IPS-15b (cell line): Measurements from ENCODE around the gene GNG7.
"Not testable (repeated sequence)": the region's sequence is repeated elsewhere in the genome, so short reads cannot be mapped to it uniquely, and the experiment has no call there.

Experiments used
- H3K27me3 ChIP-seq: one replicate; pipeline ENCODE4 v1.6.1; 2013; ENCODE audit warnings: low read length; ENCODE audit not compliant: control insufficient read depth, insufficient read depth
- H3K36me3 ChIP-seq: one replicate; pipeline ENCODE4 v1.6.1; 2013; ENCODE audit warnings: low read length; ENCODE audit not compliant: control insufficient read depth, insufficient read depth
- H3K4me1 ChIP-seq: one replicate; pipeline ENCODE4 v1.6.1; 2013; ENCODE audit warnings: mild to moderate bottlenecking, low read length; ENCODE audit not compliant: control insufficient read depth, insufficient read depth
- H3K4me3 ChIP-seq: one replicate; pipeline ENCODE4 v1.5.1; 2013; ENCODE audit warnings: low read depth, low read length
- H3K9ac ChIP-seq: one replicate; pipeline ENCODE4 v1.6.1; 2013; ENCODE audit warnings: low read depth, mild to moderate bottlenecking, low read length
- H3K9me3 ChIP-seq: one replicate; pipeline ENCODE4 v1.6.1; 2013; ENCODE audit warnings: mild to moderate bottlenecking, low read length; ENCODE audit not compliant: control insufficient read depth, insufficient read depth

GNG7 gene

GRCh38 chr19:2643123-2643737, 59.3 kb downstream of the GNG7 start:
- H3K27me3 ChIP-seq, H3K9me3 ChIP-seq, H3K4me3 ChIP-seq, H3K9ac ChIP-seq, H3K4me1 ChIP-seq, H3K36me3 ChIP-seq: not testable (repeated sequence)

GRCh38 chr19:2641332-2641698, 61.2 kb downstream of the GNG7 start:
- no peaks in the 10 kb centered on the region for H3K27me3 ChIP-seq
- no peaks in the 10 kb centered on the region for H3K9me3 ChIP-seq
- H3K36me3 ChIP-seq, result no peaks in the 10 kb centered on the region
- no peak overlapping the region for H3K9ac ChIP-seq
- peaks cover 2% of the 10 kb centered on the region for H3K4me1 ChIP-seq
- H3K4me3 ChIP-seq, result no peak overlapping the region

GRCh38 chr19:2640563-2641331, 61.7 kb downstream of the GNG7 start:
- peaks cover 2% of the 10 kb centered on the region for H3K4me1 ChIP-seq
- no peaks in the 10 kb centered on the region for H3K9me3 ChIP-seq
- no peak overlapping the region for H3K4me3 ChIP-seq
- H3K36me3 ChIP-seq, result no peaks in the 10 kb centered on the region
- no peak overlapping the region for H3K9ac ChIP-seq
- H3K27me3 ChIP-seq, result no peaks in the 10 kb centered on the region

- no peak overlapping the region for H3K4me3 ChIP-seq
- H3K4me1 ChIP-seq, result peaks cover 2% of the 10 kb centered on the region
- H3K36me3 ChIP-seq, result no peaks in the 10 kb centered on the region
- H3K9ac ChIP-seq, result no peak overlapping the region
- H3K9me3 ChIP-seq, result no peaks in the 10 kb centered on the region
- no peaks in the 10 kb centered on the region for H3K27me3 ChIP-seq
Measured at GRCh38 chr19:2639999-2640398, 62.5 kb downstream of the GNG7 start.

- no peaks in the 10 kb centered on the region for H3K9me3 ChIP-seq
- peaks cover 2% of the 10 kb centered on the region for H3K4me1 ChIP-seq
- H3K27me3 ChIP-seq, result no peaks in the 10 kb centered on the region
- H3K9ac ChIP-seq, result no peak overlapping the region
- no peaks in the 10 kb centered on the region for H3K36me3 ChIP-seq
- no peak overlapping the region for H3K4me3 ChIP-seq
Measured at GRCh38 chr19:2638417-2638940, 64.0 kb downstream of the GNG7 start.

GRCh38 chr19:2636897-2637683, 65.4 kb downstream of the GNG7 start:
- Histone ChIP-seq H3K9ac (no peak overlapping the region), H3K9me3 (no peaks in the 10 kb centered on the region), H3K27me3 (no peaks in the 10 kb centered on the region), H3K4me3 (peak overlapping the region; percentile 35), H3K4me1 (peaks cover 2% of the 10 kb centered on the region), H3K36me3 (no peaks in the 10 kb centered on the region)

GRCh38 chr19:2636141-2636896, 66.2 kb downstream of the GNG7 start:
- Histone ChIP-seq H3K27me3 (no peaks in the 10 kb centered on the region), H3K36me3 (no peaks in the 10 kb centered on the region), H3K9ac (no peak overlapping the region), H3K4me1 (peaks cover 2% of the 10 kb centered on the region), H3K4me3 (no peak overlapping the region), H3K9me3 (no peaks in the 10 kb centered on the region)

GRCh38 chr19:2634960-2635359, 67.5 kb downstream of the GNG7 start:
- Histone ChIP-seq H3K36me3 (no peaks in the 10 kb centered on the region), H3K9ac (no peak overlapping the region), H3K9me3 (no peaks in the 10 kb centered on the region), H3K4me3 (no peak overlapping the region), H3K27me3 (no peaks in the 10 kb centered on the region), H3K4me1 (peaks cover 2% of the 10 kb centered on the region)

GRCh38 chr19:2634228-2634951, 68.1 kb downstream of the GNG7 start:
- H3K9me3 ChIP-seq, result no peaks in the 10 kb centered on the region
- H3K9ac ChIP-seq, result no peak overlapping the region
- H3K4me1 ChIP-seq, result peaks cover 2% of the 10 kb centered on the region
- no peak overlapping the region for H3K4me3 ChIP-seq
- no peaks in the 10 kb centered on the region for H3K36me3 ChIP-seq
- no peaks in the 10 kb centered on the region for H3K27me3 ChIP-seq

- no peak overlapping the region for H3K9ac ChIP-seq
- H3K4me1 ChIP-seq, result peaks cover 2% of the 10 kb centered on the region
- H3K4me3 ChIP-seq, result no peak overlapping the region
- no peaks in the 10 kb centered on the region for H3K27me3 ChIP-seq
- no peaks in the 10 kb centered on the region for H3K9me3 ChIP-seq
- no peaks in the 10 kb centered on the region for H3K36me3 ChIP-seq
Measured at GRCh38 chr19:2633693-2634075, 68.8 kb downstream of the GNG7 start.
